GM10266 (cell line): ENCODE results near the gene UBE3B.

Experiments used
- DNase-seq: peaks from one replicate; pipeline ENCODE4 v3.0.0; 2012; ENCODE audit errors: extremely low spot score
- CTCF ChIP-seq: IDR thresholded peaks from 2 replicates; pipeline ENCODE4 v1.5.1; 2012; ENCODE audit warnings: mild to moderate bottlenecking, low read depth; ENCODE audit not compliant: control insufficient read depth, insufficient read depth; ENCODE audit errors: missing control alignments

UBE3B gene

GRCh38 chr12:109504068-109504467 is 26.6 kb downstream of the UBE3B start:
- DNase-seq, result no peak
- TF ChIP-seq CTCF, result no peak

GRCh38 chr12:109510196-109510595 is 32.8 kb downstream of the UBE3B start:
- no peak for DNase-seq
- TF ChIP-seq CTCF, result no peak

- no peak for TF ChIP-seq CTCF
- no peak for DNase-seq
Observed at GRCh38 chr12:109512608-109513007, 35.2 kb downstream of the UBE3B start.

GRCh38 chr12:109513051-109513450 is 35.6 kb downstream of the UBE3B start:
- no peak for TF ChIP-seq CTCF
- no peak for DNase-seq

- no peak for TF ChIP-seq CTCF
- DNase-seq, result no peak
Observed at GRCh38 chr12:109513977-109514376, 36.5 kb downstream of the UBE3B start.

- DNase-seq, result no peak
Observed at GRCh38 chr12:109517619-109518018, 40.2 kb downstream of the UBE3B start.

GRCh38 chr12:109518820-109519665 is 41.6 kb downstream of the UBE3B start:
- peak; percentile 83 for TF ChIP-seq CTCF
- DNase-seq, result peak; percentile 71

More at GRCh38 chr12:109517619-109518018, 40.2 kb downstream of the UBE3B start:
- no peak for TF ChIP-seq CTCF
